Gastrocnemius medialis (tissue), 4 donors: Measurements from ENCODE around the gene PCNX2. TPM values are rescaled to one million over a fixed set of nuclear protein-coding genes. Genes with fewer than 3 reads are reported as not detected.

Source experiments
- ATAC-seq, 2 donors: fragments of 150-250 bp; one replicate each; pipeline ENCODE4 v1.9.1; 2016
- DNase-seq, 2 donors: peaks; one replicate each; pipeline ENCODE4 v3.0.0-alpha.2; 2019
- H3K27ac ChIP-seq, 4 donors: fragments of 200-600 bp; sonication (generic); 1 replicate in 1 of 4; 2 replicates in 3 of 4; pipeline ENCODE4 v1.5.1; 2016 to 2018; ENCODE audit warnings: mild to moderate bottlenecking in 2 of 4, moderate library complexity in 1 of 4
- H3K27me3 ChIP-seq, 3 donors: fragments of 200-600 bp; sonication (generic) in 2 of 3; 1 replicate in 1 of 3; 2 replicates in 2 of 3; pipeline versions ENCODE4 v1.5.1 to v1.6.0; 2016 to 2019; ENCODE audit warnings: mild to moderate bottlenecking in 1 of 3, moderate library complexity in 1 of 3
- H3K36me3 ChIP-seq, 2 donors: fragments of 200-600 bp; sonication (generic) in 1 of 2; one replicate each; pipeline ENCODE4 v1.5.1; 2017 to 2018
- H3K4me1 ChIP-seq, 2 donors: fragments of 200-600 bp; sonication (generic) in 1 of 2; one replicate each; pipeline ENCODE4 v1.5.1; 2016 to 2017; ENCODE audit warnings: mild to moderate bottlenecking in 2 of 2
- H3K4me3 ChIP-seq, 4 donors: fragments of 200-600 bp; sonication (generic) in 3 of 4; 1 replicate in 1 of 4; 2 replicates in 3 of 4; pipeline ENCODE4 v1.5.1; 2016 to 2019; ENCODE audit warnings: mild to moderate bottlenecking in 2 of 4
- H3K9me3 ChIP-seq, 3 donors: fragments of 200-600 bp; sonication (generic) in 2 of 3; 1 replicate in 1 of 3; 2 replicates in 2 of 3; pipeline ENCODE4 v1.5.1; 2016 to 2019
- CTCF ChIP-seq, 5 experiments: fragments of 450-650 bp in 3 of 5; fragments of 200-600 bp in 2 of 5; sonication (generic) in 2 of 5; IDR thresholded peaks in 4 of 5; conservative IDR thresholded peaks in 1 of 5; 1 replicate in 4 of 5; 2 replicates in 1 of 5; pipeline ENCODE4 v1.5.1; 2016 to 2019; ENCODE audit warnings: antibody characterized with exemption in 5 of 5, mild to moderate bottlenecking in 3 of 5, moderate library complexity in 3 of 5
- POLR2A ChIP-seq, 2 donors: fragments of 450-650 bp; IDR thresholded peaks; one replicate each; pipeline ENCODE4 v1.6.1; 2017; ENCODE audit warnings: antibody characterized with exemption in 2 of 2, mild to moderate bottlenecking in 2 of 2, moderate library complexity in 2 of 2
- in situ Hi-C, 4 donors: fragments of 200-750 bp; cut with MboI; loops; one replicate each; pipeline versions ENCODE4 v1.15.0 to v1.8.0; 2017; ENCODE audit warnings: low sequenced_read_pairs in 4 of 4
- intact Hi-C: fragments of 100-400 bp; cut with DNase I; formaldehyde crosslinking; loops from one replicate; pipeline ENCODE4 v1.15.1; 2023; ENCODE audit warnings: low total_unique reads
- total RNA-seq, 4 donors: library from RNA; depleted of rRNA; stranded (reverse); fragments of >200 nt; gene quantifications; one replicate each; pipeline versions ENCODE4 v1.1.0 to v1.2.3, GENCODE V29; 2016

The PCNX2 gene
- total RNA-seq, 4 donors from 2014 or later: 0.34 to 5.6 (median 1.9) TPM

GRCh38 chr1:233197940-233198339 is 97.6 kb downstream of the PCNX2 start:
- in situ Hi-C loops (no loop called here), intact Hi-C loops (no loop called here)
- ATAC-seq (no peak), DNase-seq (no peak)
- Histone ChIP-seq H3K4me3 (no peak overlapping the region), H3K36me3 (no peaks in the 10 kb centered on the region), H3K9me3 (peaks cover 0 to 5% (median 0%) of the 10 kb centered on the region in 3 donors), H3K4me1 (no peaks in the 10 kb centered on the region), H3K27ac (no peak overlapping the region), H3K27me3 (no peaks in the 10 kb centered on the region)
- TF ChIP-seq CTCF (IDR thresholded peaks at IDR 0.05 in 4 of 5, conservative IDR thresholded peaks at IDR 0.05 in 1 of 5) (no peak), POLR2A (IDR thresholded peaks at IDR 0.05) (no peak)

GRCh38 chr1:233193741-233194140 is 101.8 kb downstream of the PCNX2 start:
- TF ChIP-seq CTCF (IDR thresholded peaks at IDR 0.05 in 4 of 5, conservative IDR thresholded peaks at IDR 0.05 in 1 of 5): no peak
- no peak for TF ChIP-seq POLR2A (IDR thresholded peaks at IDR 0.05)
- DNase-seq: no peak
- no peaks in the 10 kb centered on the region for H3K4me1 ChIP-seq
- no peak overlapping the region for H3K4me3 ChIP-seq
- intact Hi-C loops: no loop called here
- H3K36me3 ChIP-seq: no peaks in the 10 kb centered on the region
- ATAC-seq: no peak
- no peaks in the 10 kb centered on the region for H3K27me3 ChIP-seq
- in situ Hi-C loops: no loop called here
- no peak overlapping the region for H3K27ac ChIP-seq
- H3K9me3 ChIP-seq: peaks cover 0 to 5% (median 0%) of the 10 kb centered on the region in 3 donors

GRCh38 chr1:233190987-233191386 is 104.5 kb downstream of the PCNX2 start:
- no peak overlapping the region for H3K4me3 ChIP-seq
- no peak overlapping the region for H3K27ac ChIP-seq
- H3K4me1 ChIP-seq: no peaks in the 10 kb centered on the region
- no peak for TF ChIP-seq POLR2A (IDR thresholded peaks at IDR 0.05)
- TF ChIP-seq CTCF (IDR thresholded peaks at IDR 0.05 in 4 of 5, conservative IDR thresholded peaks at IDR 0.05 in 1 of 5): no peak
- H3K27me3 ChIP-seq: no peaks in the 10 kb centered on the region
- intact Hi-C loops: no loop called here
- in situ Hi-C loops: no loop called here
- DNase-seq (no peak), ATAC-seq (no peak)
- H3K36me3 ChIP-seq: no peaks in the 10 kb centered on the region
- H3K9me3 ChIP-seq: peaks cover 0 to 5% (median 0%) of the 10 kb centered on the region in 3 donors

- Histone ChIP-seq H3K27ac (no peak overlapping the region), H3K36me3 (no peaks in the 10 kb centered on the region), H3K4me1 (no peaks in the 10 kb centered on the region), H3K4me3 (no peak overlapping the region), H3K9me3 (no peaks in the 10 kb centered on the region), H3K27me3 (no peaks in the 10 kb centered on the region)
- DNase-seq (no peak), ATAC-seq (no peak)
- in situ Hi-C loops (no loop called here), intact Hi-C loops (no loop called here)
- no peak for TF ChIP-seq POLR2A (IDR thresholded peaks at IDR 0.05)
- TF ChIP-seq CTCF (IDR thresholded peaks at IDR 0.05 in 4 of 5, conservative IDR thresholded peaks at IDR 0.05 in 1 of 5): no peak
These were observed 106.0 kb downstream of the PCNX2 start for GRCh38 chr1:233189526-233189925.

- no peaks in the 10 kb centered on the region for H3K27me3 ChIP-seq
These were observed 107.5 kb downstream of the PCNX2 start for GRCh38 chr1:233188061-233188460.

More at GRCh38 chr1:233188061-233188460, 107.5 kb downstream of the PCNX2 start:
- H3K4me1 ChIP-seq: no peaks in the 10 kb centered on the region
- TF ChIP-seq CTCF (IDR thresholded peaks at IDR 0.05 in 4 of 5, conservative IDR thresholded peaks at IDR 0.05 in 1 of 5) (no peak), POLR2A (IDR thresholded peaks at IDR 0.05) (no peak)
- intact Hi-C loops (no loop called here), in situ Hi-C loops (no loop called here)
- H3K4me3 ChIP-seq: no peak overlapping the region
- DNase-seq: no peak
- no peak for ATAC-seq
- H3K9me3 ChIP-seq: no peaks in the 10 kb centered on the region
- H3K27ac ChIP-seq: no peak overlapping the region
- H3K36me3 ChIP-seq: no peaks in the 10 kb centered on the region
